ENCODE measurements around the gene SCRN2.
A peak's percentile ranks its signal among the peaks of the same experiment; 100 is the strongest.

Gene SCRN2

GRCh38 chr17:47846716-47847340 is 5.8 kb upstream of the SCRN2 start:
- DNase-seq (ENCODE audit: low spot score), result no peak

- no peak for DNase-seq (ENCODE audit: low spot score)
These were observed 4.6 kb upstream of the SCRN2 start for GRCh38 chr17:47845716-47846075.

GRCh38 chr17:47844814-47845715 is 4.0 kb upstream of the SCRN2 start:
- DNase-seq (ENCODE audit: low spot score), result peak; percentile 66

- no peak for DNase-seq (ENCODE audit: low spot score)
These were observed 3.2 kb upstream of the SCRN2 start for GRCh38 chr17:47844227-47844626.

- DNase-seq (ENCODE audit: low spot score), result no peak
These were observed 2.3 kb upstream of the SCRN2 start for GRCh38 chr17:47843391-47843730.

GRCh38 chr17:47841488-47842291 is 617 bp upstream of the SCRN2 start:
- no peak for DNase-seq (ENCODE audit: low spot score)

GRCh38 chr17:47840001-47840741 is 902 bp downstream of the SCRN2 start:
- no peak for DNase-seq (ENCODE audit: low spot score)

GRCh38 chr17:47839071-47839470 is 2.0 kb downstream of the SCRN2 start:
- DNase-seq (ENCODE audit: low spot score), result no peak

GRCh38 chr17:47838636-47839035 is 2.4 kb downstream of the SCRN2 start:
- no peak for DNase-seq (ENCODE audit: low spot score)

- DNase-seq (ENCODE audit: low spot score), result no peak
These were observed 3.6 kb downstream of the SCRN2 start for GRCh38 chr17:47837401-47838039.

GRCh38 chr17:47836601-47837000 is 4.5 kb downstream of the SCRN2 start:
- DNase-seq (ENCODE audit: low spot score), result no peak

GRCh38 chr17:47834756-47835155 is 6.3 kb downstream of the SCRN2 start:
- DNase-seq (ENCODE audit: low spot score), result no peak

- DNase-seq (ENCODE audit: low spot score), result no peak
These were observed 9.1 kb downstream of the SCRN2 start for GRCh38 chr17:47831934-47832327.

GRCh38 chr17:47831003-47831933 is 9.8 kb downstream of the SCRN2 start, which contains the start of the genes LRRC46 and MRPL10:
Gene LRRC46 (plus strand): TSS chr17:47831670. CDS start chr17:47831990, 320 bp downstream.
Gene MRPL10 (minus strand): TSS chr17:47831541. CDS start chr17:47831511, 30 bp downstream.
- DNase-seq (ENCODE audit: low spot score), result peak; percentile 98

- no peak for DNase-seq (ENCODE audit: low spot score)
These were observed 10.6 kb downstream of the SCRN2 start for GRCh38 chr17:47830396-47831002.

- no peak for DNase-seq (ENCODE audit: low spot score)
These were observed 11.2 kb downstream of the SCRN2 start for GRCh38 chr17:47829870-47830269.

GRCh38 chr17:47823519-47823918 is 17.6 kb downstream of the SCRN2 start:
- no peak for DNase-seq (ENCODE audit: low spot score)

GRCh38 chr17:47822785-47823184 is 18.3 kb downstream of the SCRN2 start:
- no peak for DNase-seq (ENCODE audit: low spot score)

- DNase-seq (ENCODE audit: low spot score), result peak; percentile 57
These were observed 19.4 kb downstream of the SCRN2 start, which contains the start of gene OSBPL7 for GRCh38 chr17:47821424-47822391. Gene OSBPL7 (minus strand): TSS chr17:47821794. CDS start chr17:47820278, 1,516 bp downstream.

All from HuH-7.5 (cell line).